Measurements from ENCODE around the gene ADNP. TPM values are rescaled to one million over a fixed set of nuclear protein-coding genes. Genes with fewer than 3 reads are reported as not detected.
A peak's percentile ranks its signal among the peaks of the same experiment; 100 is the strongest.

The ADNP gene
- total and polyA plus RNA-seq, 2 donors (not counting 1 experiment from before 2014, with no cell fraction given), result 20.4 to 94.8 TPM

DNA sequence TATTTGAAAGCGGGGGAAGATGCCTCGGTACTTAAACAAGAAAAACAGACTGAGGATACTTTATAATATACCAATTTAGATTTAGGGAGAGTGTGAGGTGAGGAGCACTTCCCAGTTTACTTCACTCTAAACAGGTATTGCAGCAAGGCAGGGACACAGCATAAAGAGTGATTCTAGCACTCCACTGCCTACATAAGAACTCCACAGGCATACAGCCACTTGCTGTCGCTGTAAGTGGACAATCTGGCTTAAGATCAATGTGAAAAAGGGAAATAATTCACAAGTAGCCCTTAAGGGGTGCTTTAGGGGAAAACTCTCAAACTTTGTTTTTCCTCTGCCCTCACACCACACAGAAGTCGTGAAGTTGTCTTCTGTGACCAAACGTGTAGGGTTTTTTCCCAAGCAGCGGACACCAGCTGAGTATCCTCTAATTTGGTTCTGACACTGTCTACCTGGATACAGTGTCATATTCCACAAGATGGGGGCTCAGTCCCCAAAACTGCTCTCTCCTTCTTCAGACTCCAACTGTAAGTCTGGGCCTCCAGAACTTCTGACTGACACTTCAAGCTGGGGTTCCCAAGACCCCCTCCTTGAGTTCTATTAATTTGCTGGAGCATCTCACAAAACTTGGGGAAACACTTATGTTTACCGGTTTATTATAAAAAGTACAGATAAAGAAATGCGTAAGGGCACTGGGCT, 9.3 kb downstream of the ADNP start:
- H2AFZ ChIP-seq (ENCODE audit: insufficient read depth, low read depth, low read length, poor library complexity, severe bottlenecking), result no peak overlapping the region
- peaks cover 38 to 43% of the 10 kb centered on the region in 2 donors for H3K4me1 ChIP-seq (ENCODE audit: control insufficient read depth in 2 of 2, insufficient read depth in 2 of 2, low read length in 2 of 2)
- Mint-ChIP-seq H3K9me3 (ENCODE audit: insufficient read depth) (no peaks in the 10 kb centered on the region), H3K4me1 (peaks cover 79% of the 10 kb centered on the region), H3K27ac (peak overlapping the region; percentile 50), H3K4me3 (peak overlapping the region; percentile 32), H3K27me3 (no peaks in the 10 kb centered on the region)
- TF ChIP-seq, protein P1, sequence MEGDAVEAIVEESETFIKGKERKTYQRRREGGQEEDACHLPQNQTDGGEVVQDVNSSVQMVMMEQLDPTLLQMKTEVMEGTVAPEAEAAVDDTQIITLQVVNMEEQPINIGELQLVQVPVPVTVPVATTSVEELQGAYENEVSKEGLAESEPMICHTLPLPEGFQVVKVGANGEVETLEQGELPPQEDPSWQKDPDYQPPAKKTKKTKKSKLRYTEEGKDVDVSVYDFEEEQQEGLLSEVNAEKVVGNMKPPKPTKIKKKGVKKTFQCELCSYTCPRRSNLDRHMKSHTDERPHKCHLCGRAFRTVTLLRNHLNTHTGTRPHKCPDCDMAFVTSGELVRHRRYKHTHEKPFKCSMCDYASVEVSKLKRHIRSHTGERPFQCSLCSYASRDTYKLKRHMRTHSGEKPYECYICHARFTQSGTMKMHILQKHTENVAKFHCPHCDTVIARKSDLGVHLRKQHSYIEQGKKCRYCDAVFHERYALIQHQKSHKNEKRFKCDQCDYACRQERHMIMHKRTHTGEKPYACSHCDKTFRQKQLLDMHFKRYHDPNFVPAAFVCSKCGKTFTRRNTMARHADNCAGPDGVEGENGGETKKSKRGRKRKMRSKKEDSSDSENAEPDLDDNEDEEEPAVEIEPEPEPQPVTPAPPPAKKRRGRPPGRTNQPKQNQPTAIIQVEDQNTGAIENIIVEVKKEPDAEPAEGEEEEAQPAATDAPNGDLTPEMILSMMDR (IDR thresholded peaks at IDR 0.05), result no peak
- TF ChIP-seq EZH2 (IDR thresholded peaks at IDR 0.05; ENCODE audit: borderline replicate concordance, insufficient read depth, low read depth, low read length, poor library complexity, severe bottlenecking), result no peak
- H3K9ac ChIP-seq (ENCODE audit: low read length), result no peak overlapping the region
- DNase-seq, result no peak
- no peak overlapping the region for H3K4me3 ChIP-seq (ENCODE audit: control extremely low read depth in 1 of 5, extremely low read depth in 1 of 5, insufficient read depth in 1 of 5, low read depth in 2 of 5, low read length in 4 of 5)
- H3K27me3 ChIP-seq (replicated peaks in 1 of 4; ENCODE audit: control extremely low read depth in 1 of 4, control insufficient read depth in 3 of 4, insufficient read depth in 4 of 4, low read length in 3 of 4), result no peaks in the 10 kb centered on the region
- peak overlapping the region; percentile 19 to 58 for H3K27ac ChIP-seq (ENCODE audit: low read length in 2 of 2)
- peaks cover 100% of the 10 kb centered on the region for H3K79me2 ChIP-seq (ENCODE audit: control insufficient read depth, insufficient read depth, low read length)
- ATAC-seq (ENCODE audit: low read depth), result no peak
- H3K36me3 ChIP-seq (replicated peaks in 1 of 2; ENCODE audit: control extremely low read depth in 1 of 2, control insufficient read depth in 1 of 2, extremely low read depth in 1 of 2, insufficient read depth in 2 of 2, low read length in 1 of 2), result peaks cover 0 to 35% of the 10 kb centered on the region in 2 experiments
- peak overlapping the region; percentile 16 for H3K4me2 ChIP-seq (replicated peaks; ENCODE audit: low read depth, low read length, poor library complexity, severe bottlenecking)
- CTCF ChIA-PET, result interaction anchor here (1.2 to 16.7 kb wide), 6 partner anchors 7 to 127 kb away, joined by 3 to 390 read pairs (median 5); partner anchors contain the start of genes ADNP and BCAS4
- H3K9me3 ChIP-seq (ENCODE audit: control extremely low read depth in 1 of 3, control insufficient read depth in 2 of 3, insufficient read depth in 1 of 3, low read length in 2 of 3), result no peaks in the 10 kb centered on the region
- intact Hi-C loops (cut with micrococcal nuclease), result no loop called here
- WGBS (ENCODE audit: insufficient coverage), result 60% methylated on average over 1 of the region's 8 CpGs
- peaks cover 47% of the 10 kb centered on the region for H4K20me1 ChIP-seq (ENCODE audit: control insufficient read depth, insufficient read depth, low read length, poor library complexity, severe bottlenecking)
- POLR2A ChIA-PET, result no interaction called here

DNA sequence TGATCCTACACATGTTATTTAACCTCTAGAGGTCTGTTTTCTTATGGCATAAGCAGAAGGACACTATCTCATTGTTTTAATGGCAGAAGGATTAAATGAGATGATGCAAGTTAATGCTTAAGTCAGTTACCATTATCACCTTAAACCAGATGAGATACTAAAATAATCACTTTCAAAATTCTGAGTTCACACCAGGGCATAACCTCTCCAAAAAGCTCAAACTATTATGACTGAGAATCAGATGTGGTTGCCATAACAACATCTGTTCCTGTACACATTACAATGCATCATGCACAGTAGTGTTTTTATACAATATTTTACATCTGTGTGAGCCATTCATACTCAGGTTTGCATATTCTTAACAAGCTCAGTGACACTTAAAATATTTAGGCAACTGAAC, 10.2 kb downstream of the ADNP start:
- Histone ChIP-seq H3K9me3 (ENCODE audit: control extremely low read depth in 1 of 3, control insufficient read depth in 2 of 3, insufficient read depth in 1 of 3, low read length in 2 of 3) (no peaks in the 10 kb centered on the region), H3K27me3 (replicated peaks in 1 of 4; ENCODE audit: control extremely low read depth in 1 of 4, control insufficient read depth in 3 of 4, insufficient read depth in 4 of 4, low read length in 3 of 4) (no peaks in the 10 kb centered on the region), H3K27ac (ENCODE audit: low read length in 2 of 2) (peak overlapping the region in 1 of 2 donors; percentile 58), H4K20me1 (ENCODE audit: control insufficient read depth, insufficient read depth, low read length, poor library complexity, severe bottlenecking) (peaks cover 57% of the 10 kb centered on the region), H3K4me3 (ENCODE audit: control extremely low read depth in 1 of 5, extremely low read depth in 1 of 5, insufficient read depth in 1 of 5, low read depth in 2 of 5, low read length in 4 of 5) (no peak overlapping the region), H3K36me3 (replicated peaks in 1 of 2; ENCODE audit: control extremely low read depth in 1 of 2, control insufficient read depth in 1 of 2, extremely low read depth in 1 of 2, insufficient read depth in 2 of 2, low read length in 1 of 2) (peaks cover 2 to 29% of the 10 kb centered on the region in 2 experiments), H3K4me2 (replicated peaks; ENCODE audit: low read depth, low read length, poor library complexity, severe bottlenecking) (no peak overlapping the region), H3K9ac (ENCODE audit: low read length) (no peak overlapping the region), H3K4me1 (ENCODE audit: control insufficient read depth in 2 of 2, insufficient read depth in 2 of 2, low read length in 2 of 2) (peaks cover 48 to 53% of the 10 kb centered on the region in 2 donors), H3K79me2 (ENCODE audit: control insufficient read depth, insufficient read depth, low read length) (peaks cover 100% of the 10 kb centered on the region), H2AFZ (ENCODE audit: insufficient read depth, low read depth, low read length, poor library complexity, severe bottlenecking) (no peak overlapping the region)
- CTCF ChIA-PET, result interaction anchor here (1.4 to 16.7 kb wide), 4 partner anchors 8 to 126 kb away, joined by 4 to 390 read pairs (median 10); partner anchors contain the start of genes ADNP and BCAS4
- H3K9me3 Mint-ChIP-seq (ENCODE audit: insufficient read depth), result no peaks in the 10 kb centered on the region
- POLR2A ChIA-PET, result interaction anchor here (0.7 kb wide), 1 partner anchor 12 kb away, joined by 6 read pairs; no protein-coding TSS in a partner anchor
- no peak overlapping the region for H3K4me3 Mint-ChIP-seq
- H3K27ac Mint-ChIP-seq, result peak overlapping the region; percentile 69
- intact Hi-C loops (cut with micrococcal nuclease), result no loop called here
- TF ChIP-seq EZH2 (IDR thresholded peaks at IDR 0.05; ENCODE audit: borderline replicate concordance, insufficient read depth, low read depth, low read length, poor library complexity, severe bottlenecking), result no peak
- no peaks in the 10 kb centered on the region for H3K27me3 Mint-ChIP-seq
- ATAC-seq (ENCODE audit: low read depth) (peak; percentile 38), DNase-seq (peak; percentile 40)
- H3K4me1 Mint-ChIP-seq, result peaks cover 84% of the 10 kb centered on the region

Measured in B cell (primary cell).